ENCODE data around the gene SRA1.
"Not testable (repeated sequence)": the region's sequence is repeated elsewhere in the genome, so short reads cannot be mapped to it uniquely, and the experiment has no call there.

DNA sequence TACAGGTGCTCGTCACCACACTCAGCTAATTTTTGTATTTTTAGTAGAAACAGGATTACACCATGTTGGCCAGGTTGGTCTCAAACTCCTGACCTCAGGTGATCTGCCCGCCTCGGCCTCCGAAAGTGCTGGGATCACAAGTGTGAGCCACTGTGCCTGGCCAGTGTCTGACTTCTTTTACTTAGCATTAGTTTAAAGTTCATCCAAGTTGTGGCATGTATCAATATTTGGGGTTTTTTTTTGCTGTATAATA, 46.1 kb upstream of the SRA1 start:
- not testable (repeated sequence) for TF ChIP-seq POLR2AphosphoS5, CTCF, POLR2A, EP300 (IDR thresholded peaks at IDR 0.05)
